Astrocyte (in vitro differentiated cells and primary cell): ENCODE results near the gene TMEM18. TPM values are rescaled to one million over a fixed set of nuclear protein-coding genes. Genes with fewer than 3 reads are reported as not detected.
A peak's percentile ranks its signal among the peaks of the same experiment; 100 is the strongest.

Experiments
- DNase-seq: peaks from one replicate; pipeline ENCODE4 v3.0.0-alpha.2; 2010; ENCODE audit warnings: low read depth
- FAIRE-seq: peaks from 2 replicates; lab custom pipeline; 2011; peaks lifted over from hg19 to GRCh38; lab: Jason Lieb, UNC
- H2AFZ ChIP-seq: 2 replicates; pipeline ENCODE4 v1.6.0; 2012; ENCODE audit warnings: low read depth, low read length, inconsistent platforms
- H3K27ac ChIP-seq: 2 replicates; pipeline ENCODE4 v1.5.1; 2011; ENCODE audit warnings: low read depth, low read length, inconsistent platforms
- H3K27me3 ChIP-seq: 2 replicates; pipeline ENCODE4 v1.6.0; 2011; ENCODE audit warnings: low read length, inconsistent platforms; ENCODE audit not compliant: insufficient read depth
- H3K36me3 ChIP-seq: 2 replicates; pipeline ENCODE4 v1.5.1; 2011; ENCODE audit warnings: low read length, inconsistent platforms; ENCODE audit not compliant: insufficient read depth
- H3K4me1 ChIP-seq: 2 replicates; pipeline ENCODE4 v1.5.1; 2011; ENCODE audit warnings: low read length, inconsistent platforms; ENCODE audit not compliant: insufficient read depth
- H3K4me2 ChIP-seq: 2 replicates; pipeline ENCODE4 v1.6.0; 2012; ENCODE audit warnings: low read length, inconsistent platforms
- H3K4me3 ChIP-seq: 2 replicates; pipeline ENCODE4 v1.5.1; 2011; ENCODE audit warnings: low read depth, mild to moderate bottlenecking, low read length, inconsistent platforms; ENCODE audit not compliant: insufficient read depth
- H3K79me2 ChIP-seq: 2 replicates; pipeline ENCODE4 v1.6.0; 2012; ENCODE audit warnings: mild to moderate bottlenecking, low read length, inconsistent platforms; ENCODE audit not compliant: insufficient read depth
- H3K9ac ChIP-seq: 2 replicates; pipeline ENCODE4 v1.6.0; 2012; ENCODE audit warnings: mild to moderate bottlenecking, low read length, inconsistent platforms
- H3K9me3 ChIP-seq: 2 replicates; pipeline ENCODE4 v1.5.1; 2012; ENCODE audit warnings: low read depth, mild to moderate bottlenecking, low read length, inconsistent platforms; ENCODE audit not compliant: insufficient read depth
- H4K20me1 ChIP-seq: 2 replicates; pipeline ENCODE4 v1.6.0; 2012; ENCODE audit warnings: low read length, inconsistent platforms; ENCODE audit not compliant: insufficient read depth
- H3K27ac Mint-ChIP-seq: one replicate; pipeline ENCODE4 v1.8.0; 2021; ENCODE audit warnings: mild to moderate bottlenecking, mixed read lengths; ENCODE audit not compliant: unreplicated experiment
- H3K27me3 Mint-ChIP-seq: one replicate; pipeline ENCODE4 v1.8.0; 2021; ENCODE audit warnings: low read depth, mixed read lengths; ENCODE audit not compliant: unreplicated experiment
- H3K36me3 Mint-ChIP-seq: one replicate; pipeline ENCODE4 v1.8.0; 2021; ENCODE audit warnings: low read depth, mixed read lengths; ENCODE audit not compliant: unreplicated experiment
- H3K4me1 Mint-ChIP-seq: one replicate; pipeline ENCODE4 v1.8.0; 2021; ENCODE audit warnings: low read depth, mixed read lengths; ENCODE audit not compliant: unreplicated experiment
- H3K4me3 Mint-ChIP-seq: one replicate; pipeline ENCODE4 v1.8.0; 2021; ENCODE audit warnings: mild to moderate bottlenecking, moderate library complexity, mixed read lengths; ENCODE audit not compliant: unreplicated experiment
- H3K9me3 Mint-ChIP-seq: one replicate; pipeline ENCODE4 v1.8.0; 2021; ENCODE audit warnings: mild to moderate bottlenecking, mixed read lengths; ENCODE audit not compliant: unreplicated experiment
- EZH2 ChIP-seq: IDR thresholded peaks from 2 replicates; pipeline ENCODE4 v1.6.1; 2012; ENCODE audit warnings: mild to moderate bottlenecking, low read length, inconsistent platforms; ENCODE audit not compliant: insufficient read depth
- total RNA-seq: library from RNA; stranded (reverse); gene quantifications from 2 replicates; pipeline ENCODE4 v1.2.1, GENCODE V29; 2021
- TF ChIP-seq, protein P1 (sequence below): IDR thresholded peaks from 2 replicates; pipeline ENCODE4 v1.5.1; 2011; ENCODE audit warnings: low read depth, mild to moderate bottlenecking, inconsistent platforms, low read length, moderate library complexity; ENCODE audit not compliant: insufficient read depth

The TMEM18 gene
- total RNA-seq, 1 donor from 2014 or later: 16.8 TPM

DNA sequence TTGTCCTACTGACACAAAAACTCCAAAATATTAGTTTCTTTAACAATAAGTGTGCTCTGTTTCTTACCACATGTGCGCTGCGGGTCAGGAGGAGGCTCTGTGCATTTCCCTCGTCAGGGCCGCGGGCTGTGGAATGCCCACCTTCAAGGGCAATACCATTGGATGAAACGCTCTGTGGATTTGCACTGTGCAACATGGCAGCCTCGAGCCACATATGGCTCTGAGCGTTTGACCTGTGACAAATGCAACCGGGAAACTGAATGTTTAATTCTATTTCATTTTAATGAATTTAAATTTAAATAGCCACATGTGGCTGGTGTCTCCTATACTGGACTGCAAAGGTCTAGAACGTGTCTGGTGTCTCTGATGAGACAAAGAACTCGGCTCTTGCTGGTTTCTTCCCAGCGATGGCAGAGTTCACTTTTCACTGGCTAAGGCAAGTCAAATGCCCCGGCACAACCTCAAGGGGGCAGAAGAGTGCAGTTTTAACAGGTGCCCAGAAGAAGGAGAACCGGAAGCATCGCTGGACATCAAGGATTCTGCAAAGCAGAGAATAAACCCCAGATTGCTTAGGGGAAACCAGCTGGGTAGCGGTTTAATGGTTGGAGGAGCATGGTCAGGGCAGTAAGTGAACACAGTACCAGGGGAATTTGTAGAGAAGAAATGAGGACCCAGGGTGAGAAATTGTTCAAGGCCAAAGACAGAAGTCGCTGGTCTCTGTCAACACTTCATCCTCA is 37.0 kb upstream of the TMEM18 start:
- FAIRE-seq (no peak), DNase-seq (no peak)
- H3K27ac Mint-ChIP-seq: no peak overlapping the region
- Histone ChIP-seq H3K36me3 (no peaks in the 10 kb centered on the region), H3K9ac (no peak overlapping the region), H3K4me2 (no peak overlapping the region), H2AFZ (no peak overlapping the region), H4K20me1 (no peaks in the 10 kb centered on the region), H3K27me3 (no peaks in the 10 kb centered on the region), H3K4me1 (no peaks in the 10 kb centered on the region), H3K27ac (no peak overlapping the region), H3K9me3 (no peaks in the 10 kb centered on the region), H3K79me2 (no peaks in the 10 kb centered on the region), H3K4me3 (no peak overlapping the region)
- H3K9me3 Mint-ChIP-seq: no peaks in the 10 kb centered on the region
- TF ChIP-seq, protein P1, sequence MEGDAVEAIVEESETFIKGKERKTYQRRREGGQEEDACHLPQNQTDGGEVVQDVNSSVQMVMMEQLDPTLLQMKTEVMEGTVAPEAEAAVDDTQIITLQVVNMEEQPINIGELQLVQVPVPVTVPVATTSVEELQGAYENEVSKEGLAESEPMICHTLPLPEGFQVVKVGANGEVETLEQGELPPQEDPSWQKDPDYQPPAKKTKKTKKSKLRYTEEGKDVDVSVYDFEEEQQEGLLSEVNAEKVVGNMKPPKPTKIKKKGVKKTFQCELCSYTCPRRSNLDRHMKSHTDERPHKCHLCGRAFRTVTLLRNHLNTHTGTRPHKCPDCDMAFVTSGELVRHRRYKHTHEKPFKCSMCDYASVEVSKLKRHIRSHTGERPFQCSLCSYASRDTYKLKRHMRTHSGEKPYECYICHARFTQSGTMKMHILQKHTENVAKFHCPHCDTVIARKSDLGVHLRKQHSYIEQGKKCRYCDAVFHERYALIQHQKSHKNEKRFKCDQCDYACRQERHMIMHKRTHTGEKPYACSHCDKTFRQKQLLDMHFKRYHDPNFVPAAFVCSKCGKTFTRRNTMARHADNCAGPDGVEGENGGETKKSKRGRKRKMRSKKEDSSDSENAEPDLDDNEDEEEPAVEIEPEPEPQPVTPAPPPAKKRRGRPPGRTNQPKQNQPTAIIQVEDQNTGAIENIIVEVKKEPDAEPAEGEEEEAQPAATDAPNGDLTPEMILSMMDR: peak; percentile 58
- TF ChIP-seq EZH2: no peak
- H3K4me1 Mint-ChIP-seq: no peaks in the 10 kb centered on the region
- no peak overlapping the region for H3K4me3 Mint-ChIP-seq
- H3K27me3 Mint-ChIP-seq: peaks cover 9% of the 10 kb centered on the region
- no peaks in the 10 kb centered on the region for H3K36me3 Mint-ChIP-seq

DNA sequence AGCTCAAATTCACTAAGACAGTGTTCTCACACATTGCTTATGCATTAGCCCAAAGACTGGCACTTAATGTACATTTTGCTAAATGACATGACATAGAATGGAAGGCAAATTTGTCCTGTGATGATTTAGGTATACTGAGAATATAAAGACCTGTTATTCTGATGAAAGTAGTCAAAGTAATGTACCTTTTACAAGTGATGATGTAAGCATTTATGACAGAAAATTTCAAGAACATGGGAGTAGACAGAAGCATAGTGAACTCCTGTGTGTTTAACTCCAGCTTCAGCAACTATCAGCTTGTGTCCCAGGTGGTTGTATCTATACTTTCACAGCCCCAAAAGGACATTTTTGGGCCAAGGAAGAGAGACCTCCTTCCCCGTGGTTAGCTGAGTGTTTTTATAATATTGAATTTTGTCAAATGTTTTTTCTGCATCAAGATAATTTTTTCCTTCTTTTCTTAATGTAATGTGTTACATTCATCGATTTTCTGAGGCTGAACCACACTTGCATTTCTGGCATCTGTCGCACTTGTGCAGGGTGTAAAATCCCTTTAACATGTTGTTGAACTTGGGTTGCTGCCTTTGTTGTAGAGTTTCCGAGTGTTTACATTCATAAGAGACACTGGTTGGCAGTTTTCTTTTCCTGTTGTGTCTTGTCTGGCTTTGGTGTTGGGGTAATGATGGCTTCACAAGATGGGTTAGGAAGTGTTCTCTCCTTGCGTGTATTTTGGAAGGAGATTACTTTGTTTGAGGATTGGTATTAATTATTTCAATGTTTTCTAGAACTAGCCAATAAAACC is 33.9 kb upstream of the TMEM18 start:
- Histone ChIP-seq H3K79me2 (no peaks in the 10 kb centered on the region), H4K20me1 (no peaks in the 10 kb centered on the region), H3K9ac (no peak overlapping the region), H3K4me3 (no peak overlapping the region), H3K36me3 (no peaks in the 10 kb centered on the region), H3K4me2 (no peak overlapping the region), H2AFZ (no peak overlapping the region), H3K27me3 (no peaks in the 10 kb centered on the region), H3K4me1 (no peaks in the 10 kb centered on the region), H3K27ac (no peak overlapping the region), H3K9me3 (no peaks in the 10 kb centered on the region)
- Mint-ChIP-seq H3K4me1 (no peaks in the 10 kb centered on the region), H3K27ac (no peak overlapping the region), H3K4me3 (no peak overlapping the region), H3K36me3 (no peaks in the 10 kb centered on the region), H3K27me3 (peaks cover 7% of the 10 kb centered on the region), H3K9me3 (no peaks in the 10 kb centered on the region)
- no peak for FAIRE-seq
- no peak for TF ChIP-seq EZH2
- TF ChIP-seq, protein P1: no peak
- DNase-seq: no peak
